Esophagus muscularis mucosa (tissue), 4 donors: ENCODE data around the gene KLHL25. TPM values are rescaled to one million over a fixed set of nuclear protein-coding genes. Genes with fewer than 3 reads are reported as not detected.

Experiments used
- DNase-seq: peaks from one replicate; pipeline ENCODE4 v3.0.0-alpha.2; 2017; ENCODE audit errors: extremely low spot score
- H3K27ac ChIP-seq, 4 donors: fragments of 200-600 bp; sonication (generic); replicated peaks in 1 of 4; 1 replicate in 3 of 4; 2 replicates in 1 of 4; pipeline ENCODE4 v1.5.1; 2016 to 2019; ENCODE audit warnings: mild to moderate bottlenecking in 1 of 4
- H3K27me3 ChIP-seq, 4 donors: fragments of 200-600 bp; sonication (generic); one replicate each; pipeline versions ENCODE4 v1.5.1 to v1.6.0; 2016 to 2019
- H3K36me3 ChIP-seq, 4 donors: fragments of 200-600 bp; sonication (generic); one replicate each; pipeline ENCODE4 v1.5.1; 2016 to 2019
- H3K4me1 ChIP-seq, 4 donors: fragments of 200-600 bp; sonication (generic); one replicate each; pipeline ENCODE4 v1.5.1; 2016 to 2019
- H3K4me3 ChIP-seq, 4 donors: fragments of 200-600 bp; sonication (generic); 1 replicate in 2 of 4; 2 replicates in 2 of 4; pipeline ENCODE4 v1.5.1; 2016 to 2019; ENCODE audit warnings: mild to moderate bottlenecking in 4 of 4, moderate library complexity in 1 of 4
- H3K9me3 ChIP-seq, 4 donors: fragments of 200-600 bp; sonication (generic); 1 replicate in 3 of 4; 2 replicates in 1 of 4; pipeline ENCODE4 v1.5.1; 2016 to 2019
- CTCF ChIP-seq, 3 experiments: fragments of 200-600 bp in 2 of 3; fragments of 450-650 bp in 1 of 3; sonication (generic) in 2 of 3; IDR thresholded peaks; one replicate each; pipeline ENCODE4 v1.5.1; 2017 to 2019; ENCODE audit warnings: antibody characterized with exemption in 3 of 3, mild to moderate bottlenecking in 2 of 3, moderate library complexity in 1 of 3
- EP300 ChIP-seq: sonication (generic); formaldehyde crosslinking; IDR thresholded peaks from one replicate; pipeline ENCODE4 v1.6.1; 2017; ENCODE audit warnings: antibody characterized with exemption
- POLR2A ChIP-seq: fragments of 450-650 bp; IDR thresholded peaks from one replicate; pipeline ENCODE4 v1.6.1; 2017; ENCODE audit warnings: antibody characterized with exemption, moderate library complexity, mild to moderate bottlenecking, low read depth
- POLR2AphosphoS5 ChIP-seq, 2 donors: sonication (generic); formaldehyde crosslinking; IDR thresholded peaks; one replicate each; pipeline ENCODE4 v1.6.1; 2017; ENCODE audit warnings: antibody characterized with exemption in 2 of 2
- WGBS: methylation state at CpG from one replicate; pipeline ENCODE4 v1.1.5; 2018; 5-methylcytosine and 5-hydroxymethylcytosine counted together
- intact Hi-C: fragments of 100-400 bp; cut with DNase I; formaldehyde crosslinking; loops from one replicate; pipeline ENCODE4 v1.15.1; 2023
- total RNA-seq, 4 donors: library from RNA; depleted of rRNA; stranded (reverse); fragments of >200 nt; gene quantifications; one replicate each; pipeline versions ENCODE4 v1.1.0 to v1.2.1, GENCODE V29; 2016

The KLHL25 gene
- total RNA-seq, 4 donors from 2014 or later: 10.8 to 24.4 (median 12.0) TPM

- Histone ChIP-seq H3K27me3 (peaks cover 0 to 3% (median 0%) of the 10 kb centered on the region in 4 donors), H3K4me3 (no peak overlapping the region), H3K4me1 (peaks cover 48 to 95% (median 82%) of the 10 kb centered on the region in 4 donors), H3K36me3 (peaks cover 0 to 30% (median 7%) of the 10 kb centered on the region in 4 donors), H3K27ac (peak overlapping the region in 2 of 4 donors; percentile 74 to 83), H3K9me3 (no peaks in the 10 kb centered on the region)
- intact Hi-C loops: no loop called here
- DNase-seq: no peak
- no peak for TF ChIP-seq CTCF (IDR thresholded peaks at IDR 0.05)
- TF ChIP-seq POLR2A: no peak
- no peak for TF ChIP-seq EP300
- TF ChIP-seq POLR2AphosphoS5 (IDR thresholded peaks at IDR 0.05): no peak
- 60% methylated on average over 1 of the region's 6 CpGs for WGBS
Measured at GRCh38 chr15:85760049-85760448, 34.7 kb downstream of the KLHL25 start.

GRCh38 chr15:85759376-85759775, 35.3 kb downstream of the KLHL25 start:
- TF ChIP-seq CTCF (IDR thresholded peaks at IDR 0.05): no peak
- TF ChIP-seq POLR2A: no peak
- TF ChIP-seq POLR2AphosphoS5 (IDR thresholded peaks at IDR 0.05): no peak
- no peak for TF ChIP-seq EP300
- peaks cover 45 to 95% (median 82%) of the 10 kb centered on the region in 4 donors for H3K4me1 ChIP-seq
- DNase-seq: no peak
- intact Hi-C loops: no loop called here
- H3K36me3 ChIP-seq: peaks cover 0 to 30% (median 7%) of the 10 kb centered on the region in 4 donors
- no peaks in the 10 kb centered on the region for H3K9me3 ChIP-seq
- H3K27ac ChIP-seq: no peak overlapping the region
- H3K27me3 ChIP-seq: peaks cover 0 to 3% (median 0%) of the 10 kb centered on the region in 4 donors
- H3K4me3 ChIP-seq: no peak overlapping the region
- WGBS: 44% methylated on average over 3 of the region's 13 CpGs

DNA sequence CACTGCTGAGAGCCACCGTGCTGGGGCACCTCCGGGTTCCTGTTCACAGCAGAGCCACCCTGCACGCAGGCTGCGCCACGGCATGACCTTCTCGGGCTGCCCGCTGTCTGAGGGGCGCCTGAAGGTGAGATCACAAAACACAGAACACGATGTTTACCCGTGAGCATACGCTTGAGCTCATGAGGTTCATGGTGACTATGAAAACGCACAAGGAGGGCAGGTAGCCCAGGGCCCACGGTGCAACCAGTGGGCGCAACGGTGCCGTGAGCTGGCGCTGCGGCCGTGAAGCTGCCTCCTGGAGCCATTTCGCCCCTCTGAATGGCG, 36.1 kb downstream of the KLHL25 start:
- H3K4me1 ChIP-seq: peaks cover 38 to 91% (median 75%) of the 10 kb centered on the region in 4 donors
- TF ChIP-seq POLR2A (no peak), POLR2AphosphoS5 (IDR thresholded peaks at IDR 0.05) (no peak), EP300 (no peak), CTCF (IDR thresholded peaks at IDR 0.05) (no peak)
- H3K36me3 ChIP-seq: peaks cover 0 to 30% (median 7%) of the 10 kb centered on the region in 4 donors
- H3K27ac ChIP-seq: peak overlapping the region in 1 of 4 donors; percentile 58
- intact Hi-C loops: no loop called here
- H3K4me3 ChIP-seq: no peak overlapping the region
- DNase-seq: no peak
- H3K9me3 ChIP-seq: no peaks in the 10 kb centered on the region
- 100% methylated on average over 6 of the region's 21 CpGs for WGBS
- peaks cover 0 to 3% (median 0%) of the 10 kb centered on the region in 4 donors for H3K27me3 ChIP-seq

DNA sequence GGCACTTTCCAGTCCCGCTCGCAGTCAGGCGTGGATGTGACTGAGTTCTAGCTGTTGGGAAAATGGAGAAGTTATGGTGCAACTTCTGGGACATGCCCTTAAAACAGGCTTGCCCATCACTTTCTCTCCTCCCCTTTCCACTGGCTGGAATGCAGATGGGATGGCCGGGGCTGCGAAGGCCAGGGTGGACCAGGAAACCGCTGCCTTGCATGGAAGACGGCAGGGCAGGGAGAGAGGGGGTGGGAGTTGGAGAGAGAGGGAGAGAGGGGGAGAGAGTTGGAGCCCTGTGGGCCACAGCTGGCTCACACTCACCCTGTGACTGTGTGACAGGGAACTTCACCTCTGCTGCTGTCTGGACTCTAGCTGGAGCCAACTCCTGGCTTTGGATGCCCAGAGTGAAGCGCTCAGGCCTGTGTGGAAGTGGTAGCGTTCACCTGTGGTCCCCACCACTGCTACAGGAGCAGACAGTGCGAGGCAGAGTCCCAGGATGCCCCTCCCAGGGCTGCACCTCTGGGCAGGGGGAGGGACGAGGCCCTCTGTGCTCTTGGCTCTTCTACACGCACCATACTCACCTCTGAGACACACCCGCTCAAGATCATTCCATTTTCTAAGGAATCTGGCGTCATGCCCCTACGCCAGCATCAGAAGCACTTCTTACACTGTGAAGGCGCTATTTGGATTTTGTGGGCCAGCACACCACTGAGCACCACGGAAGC, 36.6 kb downstream of the KLHL25 start:
- Histone ChIP-seq H3K36me3 (peaks cover 0 to 30% (median 7%) of the 10 kb centered on the region in 4 donors), H3K9me3 (no peaks in the 10 kb centered on the region), H3K27me3 (no peaks in the 10 kb centered on the region), H3K4me3 (no peak overlapping the region), H3K27ac (peak overlapping the region in 2 of 4 donors; percentile 48 to 58), H3K4me1 (peaks cover 33 to 86% (median 70%) of the 10 kb centered on the region in 4 donors)
- WGBS: 85% methylated on average over 15 of the region's 17 CpGs
- no peak for TF ChIP-seq CTCF (IDR thresholded peaks at IDR 0.05)
- no peak for TF ChIP-seq POLR2AphosphoS5 (IDR thresholded peaks at IDR 0.05)
- no peak for TF ChIP-seq EP300
- TF ChIP-seq POLR2A: no peak
- intact Hi-C loops: no loop called here
- no peak for DNase-seq
